GM18507 (cell line): ENCODE data around the gene ADCY2.
"Not testable (repeated sequence)": the region's sequence is repeated elsewhere in the genome, so short reads cannot be mapped to it uniquely, and the experiment has no call there.

Experiments used
- DNase-seq: peaks from one replicate; pipeline ENCODE4 v3.0.0; 2011; ENCODE audit warnings: low read depth; ENCODE audit not compliant: insufficient read length; ENCODE audit errors: extremely low spot score
- FAIRE-seq: peaks from 2 replicates; lab custom pipeline; 2011; peaks lifted over from hg19 to GRCh38; lab: Jason Lieb, UNC

ADCY2 gene

DNA sequence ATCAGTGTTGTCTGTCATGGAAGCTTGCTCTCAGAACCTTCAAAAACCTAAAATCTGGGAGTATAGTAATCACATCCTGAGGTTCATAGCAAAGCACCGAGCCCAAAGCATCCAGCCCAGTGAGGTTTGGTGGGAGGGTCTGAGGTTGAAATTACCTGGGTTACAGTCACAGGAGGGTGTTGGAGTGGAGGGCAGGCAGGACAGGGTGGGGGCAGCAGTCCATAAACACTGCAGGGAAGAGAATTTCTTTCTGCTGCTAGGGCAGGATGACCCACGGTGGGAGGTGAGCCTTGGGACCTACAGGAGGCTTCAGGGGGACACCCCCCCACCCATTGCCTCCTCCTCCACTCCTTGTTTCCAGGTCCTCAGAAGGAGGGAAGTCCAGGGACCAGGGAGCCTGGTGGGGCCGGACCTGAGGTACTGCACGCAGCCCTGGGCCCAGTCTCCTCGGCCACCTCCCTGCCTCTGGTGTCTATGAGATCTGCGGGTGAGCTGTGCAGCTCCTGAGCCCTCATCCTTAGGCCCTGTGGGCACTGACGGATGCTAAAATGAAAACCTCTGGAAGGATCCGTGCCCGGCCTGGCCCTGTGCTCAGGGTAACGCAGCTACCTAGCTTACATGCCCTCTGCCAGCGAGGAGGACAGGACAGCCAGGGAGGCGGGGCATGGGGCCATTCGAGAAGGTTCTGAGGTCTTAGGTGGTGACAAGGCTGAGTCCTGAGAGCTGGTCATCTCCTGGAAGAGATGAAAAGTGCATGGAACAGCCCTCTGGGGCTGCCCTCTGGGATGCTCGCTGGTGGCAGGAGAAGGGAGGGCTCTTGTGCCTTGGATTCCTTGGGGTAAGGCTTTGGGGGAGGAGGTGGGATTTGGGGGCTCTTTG is 1.8 kb upstream of the ADCY2 start:
- FAIRE-seq (no peak), DNase-seq (no peak)

DNA sequence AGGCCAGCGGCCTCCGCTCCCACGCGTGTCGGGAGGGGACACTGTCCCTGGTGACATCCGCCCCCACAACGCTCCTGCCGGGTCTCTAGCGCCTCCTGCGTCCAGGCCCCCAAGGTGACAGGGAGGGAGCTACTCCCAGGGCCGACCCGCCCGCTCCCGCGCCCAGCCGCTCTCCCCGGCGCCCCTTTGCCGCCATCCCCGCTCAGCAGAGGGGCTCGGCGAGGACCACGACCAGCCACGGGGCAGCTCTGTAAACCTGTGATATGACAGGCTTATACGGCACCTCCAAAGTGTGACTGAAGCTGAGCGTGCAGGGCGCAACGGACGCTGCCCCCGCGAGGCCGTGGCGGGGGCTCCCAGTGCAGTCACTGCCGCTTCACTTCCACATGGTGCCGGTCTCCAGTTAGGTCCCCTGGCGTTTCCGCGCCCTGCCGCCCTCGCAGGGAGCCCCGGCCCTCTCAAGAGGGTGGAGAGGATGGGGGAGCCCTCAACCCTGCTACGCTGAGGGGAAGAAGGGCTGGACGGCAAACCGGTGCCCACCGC is 978 bp upstream of the ADCY2 start:
- no peak for FAIRE-seq
- DNase-seq: no peak

DNA sequence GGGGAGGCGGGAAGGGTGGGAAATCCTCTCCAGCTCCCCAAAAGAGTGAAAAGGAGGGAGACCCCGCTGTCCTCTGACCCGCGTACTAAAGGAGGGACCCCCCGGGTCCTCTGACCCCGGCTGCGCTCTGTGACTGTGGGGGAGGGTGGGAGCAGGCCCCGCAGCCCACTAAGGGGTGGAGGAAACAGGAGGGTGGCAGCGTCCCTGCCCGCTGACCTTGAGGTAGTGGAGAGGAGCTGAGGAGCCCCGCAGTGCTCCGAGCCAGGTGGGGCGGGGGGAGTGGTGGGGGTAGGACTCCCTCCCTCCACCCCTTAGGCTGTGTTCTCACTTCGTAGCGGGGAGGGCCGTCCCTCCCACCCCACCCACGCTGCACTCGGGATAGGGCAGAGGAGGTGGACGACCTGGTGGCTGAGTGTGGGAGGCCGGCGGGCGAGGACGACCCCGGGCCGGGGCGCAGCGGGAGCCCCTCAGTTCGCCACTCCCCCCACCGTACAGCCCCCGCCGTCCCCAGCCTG is 449 bp upstream of the ADCY2 start:
- no peak for FAIRE-seq
- DNase-seq: no peak

DNA sequence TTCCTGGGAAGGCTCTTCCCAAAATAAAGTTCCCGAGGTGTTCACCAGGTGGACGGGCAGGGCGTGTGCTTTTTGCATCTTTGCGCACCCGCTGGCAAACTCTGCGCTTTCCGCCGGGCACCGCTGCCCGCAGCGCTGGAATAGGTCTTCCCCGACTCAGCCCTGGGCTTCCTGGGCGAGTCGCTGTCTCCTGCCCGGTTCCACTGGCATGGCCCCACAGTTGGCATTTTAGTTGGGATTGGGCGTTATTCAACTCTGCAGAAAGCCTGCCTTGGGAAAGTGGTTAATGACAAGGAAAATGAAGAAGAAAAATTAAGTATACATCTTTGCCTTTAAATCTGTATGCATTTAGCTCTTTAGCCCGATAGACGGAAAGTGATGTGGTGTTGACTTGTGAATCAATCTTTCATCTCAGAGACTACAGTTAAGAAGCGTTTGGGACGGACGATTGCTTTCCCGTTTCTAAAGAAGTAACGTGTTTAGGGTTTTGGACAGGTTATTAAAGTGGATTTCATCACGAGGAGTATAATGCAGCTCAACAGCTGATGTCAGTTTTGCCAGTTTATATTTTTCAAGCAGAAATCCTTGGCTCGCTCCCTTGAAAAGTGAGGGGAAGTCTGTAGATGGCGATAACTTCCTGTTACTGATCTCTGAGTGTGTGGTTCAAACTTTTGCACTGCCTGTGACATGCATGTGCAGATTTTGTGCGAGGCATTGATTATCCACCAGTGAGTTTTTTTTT is 946 bp downstream of the ADCY2 start:
- FAIRE-seq (no peak), DNase-seq (no peak)

DNA sequence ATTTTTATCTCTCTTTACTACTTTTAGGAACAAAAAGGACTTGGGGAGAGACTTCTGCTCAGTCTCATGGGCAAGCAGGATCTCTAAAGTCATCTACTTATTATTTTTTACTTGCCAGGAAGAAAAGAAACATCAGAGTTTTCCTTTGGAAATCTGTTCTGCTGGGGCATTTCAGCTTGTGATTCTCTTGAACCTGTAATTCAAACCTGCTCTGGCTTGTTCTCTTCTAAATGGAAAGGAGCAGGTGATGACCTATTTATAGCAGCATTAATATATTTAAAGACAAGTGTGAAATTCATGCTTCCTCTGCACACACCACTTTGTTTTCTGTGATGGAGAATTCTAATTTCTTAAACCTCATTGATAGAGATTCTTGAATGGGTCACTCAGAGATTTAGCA is 2.0 kb downstream of the ADCY2 start:
- DNase-seq (no peak), FAIRE-seq (no peak)

DNA sequence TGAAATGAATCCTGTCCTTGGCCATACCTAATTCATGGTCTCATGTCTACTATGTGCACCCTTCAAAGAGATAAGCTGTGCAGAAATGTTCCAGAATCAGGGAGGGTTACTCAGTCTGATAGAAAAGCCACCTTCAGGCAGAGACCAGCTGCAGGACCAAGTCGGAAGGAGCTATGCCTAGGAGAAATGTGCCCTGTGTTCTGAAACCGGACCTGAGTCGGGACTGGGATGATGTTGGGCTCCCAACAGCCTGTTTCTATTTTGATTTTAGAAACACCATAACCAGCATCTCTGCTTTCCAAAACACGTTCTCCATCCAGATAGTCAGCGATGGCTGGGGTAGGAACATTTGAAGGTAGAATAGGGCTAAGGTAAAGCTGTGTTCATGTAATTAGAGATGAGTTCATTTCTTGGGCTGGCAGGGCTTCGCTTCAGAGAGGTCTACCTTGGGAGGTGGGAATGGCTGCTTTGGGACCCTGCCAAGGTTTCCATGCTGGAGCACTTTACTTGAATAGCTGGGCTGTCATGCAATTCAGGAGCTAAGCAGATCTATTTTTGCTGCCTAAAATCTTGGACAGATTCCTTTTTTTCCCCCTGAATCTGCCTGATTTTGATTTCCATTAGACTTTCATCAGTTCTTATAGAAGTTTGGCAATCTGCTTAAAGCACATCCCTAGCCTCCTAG is 2.8 kb downstream of the ADCY2 start:
- DNase-seq (no peak), FAIRE-seq (no peak)

DNA sequence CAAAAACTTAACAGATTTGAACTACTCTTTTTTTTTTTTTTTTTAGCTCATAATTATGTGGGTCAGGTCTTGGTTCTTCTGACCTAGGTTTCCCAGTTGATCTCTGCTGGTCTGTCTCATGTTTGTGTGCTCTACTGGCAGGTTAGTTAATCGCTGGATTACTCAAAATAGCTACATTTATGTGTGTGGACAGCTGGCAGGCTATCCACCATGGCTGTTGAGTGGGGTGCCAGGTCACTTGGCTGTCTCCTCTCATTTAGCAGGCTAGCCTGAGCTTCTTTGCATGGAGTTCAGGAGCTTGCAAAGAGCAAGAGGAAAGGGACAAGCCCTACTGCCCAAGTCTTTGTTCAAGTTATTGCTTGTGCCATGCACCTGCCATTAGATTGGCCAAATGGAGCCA is 9.3 kb downstream of the ADCY2 start:
- FAIRE-seq (no peak), DNase-seq (no peak)

DNA sequence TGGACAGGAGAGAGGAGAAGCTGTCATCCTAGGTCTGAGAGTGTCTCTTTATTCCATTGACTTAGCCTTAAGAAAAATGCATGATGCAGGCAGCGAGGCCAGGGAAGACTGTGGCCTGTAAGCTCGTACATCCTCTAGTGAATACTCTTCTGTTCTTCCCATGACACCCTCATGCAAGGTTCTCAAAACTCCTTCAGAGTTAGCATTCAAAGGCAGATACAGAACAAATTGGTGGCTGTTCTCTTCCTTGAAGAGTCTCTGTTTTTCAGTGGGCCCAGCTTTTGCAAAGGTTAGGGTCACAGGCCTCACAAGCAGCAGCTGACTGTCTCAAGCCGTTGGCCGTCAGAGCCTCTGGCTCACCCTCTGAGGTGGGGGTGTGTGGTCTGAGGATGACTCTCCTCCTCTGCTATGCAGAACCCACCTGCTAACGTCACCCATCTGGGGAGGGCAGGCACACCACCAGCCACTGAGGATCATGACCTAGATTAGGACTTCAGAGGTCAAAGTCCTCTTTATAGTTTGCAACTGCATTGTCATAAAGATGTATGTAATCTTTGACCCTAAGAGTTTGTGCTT is 15.1 kb downstream of the ADCY2 start:
- DNase-seq (no peak), FAIRE-seq (no peak)

DNA sequence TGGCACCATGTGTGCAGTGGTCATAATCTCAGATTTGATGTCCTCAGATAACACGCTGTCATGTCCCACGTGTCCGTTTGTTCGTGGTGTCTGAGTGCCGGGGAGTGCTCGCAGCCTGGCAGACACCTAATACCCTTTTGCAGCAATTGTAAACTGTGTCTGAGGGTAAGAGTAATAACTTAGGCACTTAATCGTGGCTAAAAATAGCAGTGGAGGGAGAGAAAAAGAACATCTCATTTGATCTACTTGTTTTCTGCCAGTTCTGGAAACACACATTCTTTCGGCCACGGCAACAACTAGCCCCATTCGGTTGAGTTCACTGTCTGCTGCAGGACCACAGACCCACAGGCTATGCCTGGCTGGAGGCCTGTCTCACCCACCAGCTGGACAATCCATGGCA is 16.5 kb downstream of the ADCY2 start:
- DNase-seq: no peak
- FAIRE-seq: no peak

DNA sequence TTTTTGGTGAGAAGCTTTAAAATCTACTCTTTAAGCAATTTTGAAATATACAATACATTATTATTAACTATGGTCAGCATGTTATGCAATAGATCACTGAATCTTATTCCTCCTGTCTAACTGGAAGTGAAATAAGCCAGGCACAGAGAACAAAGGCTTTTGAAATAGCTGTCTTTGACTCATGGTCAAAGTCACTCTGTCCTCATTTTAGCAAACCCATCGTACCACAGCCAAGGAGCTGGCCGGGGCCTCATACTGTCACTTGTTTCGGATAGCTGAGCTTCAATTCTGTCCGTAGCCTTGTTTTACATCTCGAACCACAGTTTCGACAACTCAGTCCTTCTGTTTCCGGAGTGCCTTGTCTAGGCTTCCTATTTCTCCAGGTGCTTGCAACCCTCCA is 19.2 kb downstream of the ADCY2 start:
- FAIRE-seq (no peak), DNase-seq (no peak)

DNA sequence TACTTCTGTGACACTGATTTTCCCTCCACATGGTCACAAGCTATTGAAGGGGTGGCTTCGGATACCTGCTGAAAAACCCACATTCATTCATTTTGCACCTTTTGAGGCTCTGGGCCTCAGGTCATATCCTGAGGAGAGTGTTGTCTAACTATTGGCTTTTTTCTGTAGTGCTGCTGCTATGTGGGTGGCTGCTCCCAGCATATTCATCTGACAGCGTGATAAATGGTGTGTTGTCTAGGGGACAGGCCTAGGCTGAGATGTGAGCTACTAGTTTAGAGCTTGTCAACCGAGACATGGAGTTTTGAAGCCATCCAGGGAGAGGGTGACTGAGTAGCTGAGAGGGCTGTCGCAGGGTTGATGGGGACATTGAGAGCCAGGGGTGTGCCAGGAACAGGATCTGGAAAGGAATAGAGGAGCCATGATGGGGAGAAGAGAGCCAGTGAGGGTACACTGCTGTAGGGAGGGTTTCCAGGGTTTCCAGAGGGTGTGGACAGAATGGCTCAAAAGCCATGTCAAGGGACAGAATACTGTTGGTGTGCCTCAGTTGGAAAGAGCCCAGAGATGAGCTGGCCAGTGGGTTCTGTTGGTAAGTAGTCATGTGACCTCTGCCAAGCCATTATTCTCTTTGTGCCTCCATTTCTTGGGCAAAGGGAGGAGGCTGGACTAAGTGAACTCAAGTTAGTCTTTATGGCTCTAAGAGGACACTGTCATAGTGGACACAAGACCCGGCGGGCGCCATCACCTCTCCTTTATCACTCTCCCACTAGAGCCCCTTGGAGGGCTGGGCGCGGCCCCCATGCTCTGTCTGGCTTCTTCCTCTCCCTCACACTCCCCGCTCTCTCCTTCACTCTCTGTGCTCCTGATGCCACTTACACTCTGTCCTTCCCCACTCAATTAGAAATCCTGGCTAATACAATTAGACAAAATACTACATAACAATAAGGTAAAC is 19.9 kb downstream of the ADCY2 start:
- FAIRE-seq (no peak), DNase-seq (no peak)

DNA sequence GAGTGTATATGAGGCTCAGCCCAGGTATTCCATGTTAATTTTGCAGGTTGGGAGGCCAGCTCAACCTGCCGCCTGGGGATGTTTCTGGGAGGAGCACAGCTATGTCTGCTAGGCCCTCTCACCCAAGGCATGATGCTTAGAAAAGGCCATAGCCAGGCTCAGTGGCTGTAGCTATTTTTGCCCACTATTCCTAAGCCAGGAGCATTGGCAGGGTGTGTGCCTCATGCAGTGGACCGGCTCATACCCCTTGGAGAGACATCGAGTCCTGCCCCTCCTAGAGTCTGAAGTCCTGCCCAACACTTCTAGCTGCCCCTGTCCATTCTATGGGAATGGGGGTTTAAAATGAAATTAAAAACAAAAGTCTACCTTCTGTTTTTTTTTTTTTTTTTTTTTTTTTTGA is 22.3 kb downstream of the ADCY2 start:
- DNase-seq: no peak
- FAIRE-seq: no peak

DNA sequence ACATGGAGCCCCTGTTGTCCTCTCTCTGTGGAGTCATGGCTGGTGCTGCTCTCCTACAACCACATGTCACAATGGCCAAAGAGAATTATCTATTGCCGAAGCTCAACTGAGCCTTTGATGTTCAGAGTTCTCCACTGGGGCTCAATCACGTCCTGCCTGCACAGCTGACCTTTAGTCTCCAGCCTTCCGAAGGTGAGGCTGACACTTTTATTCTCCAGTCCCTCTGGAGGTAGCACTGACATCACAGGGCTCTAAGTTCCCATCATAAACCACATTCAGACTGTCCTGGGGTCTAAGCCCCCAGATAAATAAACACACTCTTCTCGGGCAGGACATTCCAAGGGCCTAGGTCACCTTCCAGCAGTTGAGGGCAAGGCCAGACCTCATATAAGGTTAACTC is 23.4 kb downstream of the ADCY2 start:
- DNase-seq: no peak
- FAIRE-seq: no peak

DNA sequence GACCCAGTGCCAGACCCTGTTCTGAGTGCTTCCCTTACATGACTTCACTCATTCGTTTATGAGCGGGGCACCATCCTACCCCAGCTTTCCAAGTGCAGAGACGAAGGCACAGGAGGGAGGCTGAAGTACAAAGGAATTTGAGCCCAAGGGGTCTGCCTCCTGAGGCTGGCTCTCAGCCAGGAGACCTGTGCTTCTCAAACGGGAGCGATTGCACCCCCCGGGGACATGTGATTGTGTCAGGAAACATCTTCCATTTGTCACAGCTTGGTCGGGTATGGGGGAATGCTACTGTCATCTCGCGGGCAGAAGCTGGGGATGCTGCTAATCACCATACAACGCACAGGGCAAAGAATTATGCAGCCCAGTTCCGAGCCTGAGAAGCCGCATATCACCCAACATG is 23.9 kb downstream of the ADCY2 start:
- DNase-seq (no peak), FAIRE-seq (no peak)

DNA sequence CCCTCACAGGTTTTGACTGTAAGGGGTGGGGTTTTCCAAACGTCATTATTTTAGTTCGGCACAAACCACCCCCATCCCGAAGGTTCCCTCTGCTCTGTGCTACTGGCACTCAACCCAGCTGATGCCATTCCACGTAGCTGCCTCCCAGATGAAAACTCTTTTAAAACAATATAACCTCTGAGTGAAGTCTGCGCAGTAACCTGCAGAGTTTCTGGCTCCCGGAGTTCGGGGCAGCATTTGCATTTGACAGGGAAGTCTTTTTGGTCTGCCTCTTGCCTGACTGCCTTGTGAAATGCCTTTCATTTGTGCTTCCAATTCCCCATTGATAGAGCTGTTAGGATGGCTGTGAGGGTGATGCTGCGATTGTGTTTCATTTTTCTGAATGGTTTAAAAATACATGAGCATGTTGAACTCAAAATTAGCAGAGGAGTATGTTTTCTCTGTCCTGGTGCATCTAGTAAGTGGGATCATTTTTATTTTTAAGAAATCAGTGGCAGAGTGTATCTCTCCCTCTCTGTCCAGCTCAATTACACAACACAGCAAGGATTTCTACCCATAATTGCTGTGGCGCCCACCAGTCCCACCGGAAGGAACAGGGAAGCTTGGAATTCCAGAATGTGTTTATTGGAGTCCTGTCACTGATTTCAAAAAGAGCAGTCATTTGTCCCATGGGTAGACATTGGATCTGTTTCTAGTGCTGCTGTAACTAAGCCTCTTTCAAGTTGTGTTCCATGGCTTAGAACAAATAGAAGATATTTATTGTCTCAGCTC is 24.8 kb downstream of the ADCY2 start:
- DNase-seq (no peak), FAIRE-seq (no peak)

DNA sequence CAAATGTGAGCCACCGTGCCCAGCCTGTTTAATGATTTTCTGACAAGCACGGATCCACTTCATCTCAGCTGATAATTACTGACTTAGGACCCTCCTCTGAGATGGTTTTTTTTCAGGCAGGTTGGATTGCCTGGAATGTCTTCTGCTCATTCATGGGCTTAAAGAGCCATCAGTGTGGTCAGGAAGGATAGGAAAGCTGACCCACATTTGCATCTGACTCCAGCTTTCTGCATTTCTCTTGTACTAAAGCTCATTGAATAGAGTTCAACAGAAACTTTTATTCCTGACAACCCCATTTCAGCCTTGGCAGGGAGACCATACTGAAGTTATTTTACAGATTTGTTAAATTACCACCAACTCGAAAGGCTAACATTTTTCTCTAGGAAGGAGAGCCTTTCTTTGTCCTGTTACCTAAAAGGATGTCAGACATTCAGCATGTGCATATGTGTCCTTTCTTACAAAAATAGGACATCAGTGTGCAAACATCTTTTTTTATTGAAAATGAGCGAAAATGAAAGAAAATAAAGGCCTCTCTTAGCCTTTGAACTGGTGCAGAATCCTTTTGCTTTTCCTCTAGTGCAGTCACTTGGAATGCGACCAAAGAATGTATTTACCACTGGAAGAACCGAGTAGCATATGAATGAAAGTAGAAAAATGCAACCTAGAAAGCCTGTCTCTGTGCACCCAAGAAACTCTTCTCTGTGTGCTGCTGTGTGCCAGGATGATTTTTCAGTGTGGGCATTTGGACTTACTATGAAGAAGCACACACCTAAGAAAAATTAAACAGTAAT is 26.6 kb downstream of the ADCY2 start:
- FAIRE-seq (no peak), DNase-seq (no peak)

DNA sequence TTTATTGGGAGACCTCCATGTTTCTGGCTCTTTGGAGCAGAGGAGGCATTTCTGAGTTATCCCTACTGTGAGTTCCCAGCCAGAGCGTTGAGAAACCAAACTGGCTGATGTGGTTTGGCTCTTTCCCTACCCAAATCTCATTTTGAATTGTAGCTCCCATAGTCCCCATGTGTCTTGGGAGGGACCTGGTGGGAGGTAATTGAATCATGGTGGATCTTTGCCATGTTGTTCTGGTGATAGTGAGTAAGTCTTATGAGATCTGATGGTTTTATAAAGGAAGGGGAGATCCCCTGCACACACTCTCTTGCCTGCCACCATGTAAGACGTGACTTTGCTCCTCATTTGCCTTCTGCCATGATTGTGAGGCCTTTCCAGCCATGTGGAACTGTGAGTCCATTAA is 27.3 kb downstream of the ADCY2 start:
- not testable (repeated sequence) for FAIRE-seq, DNase-seq
